Ovary (tissue), 3 donors: ENCODE measurements around the gene NKAIN2.

ENCODE experiments used
- CTCF ChIP-seq, 3 donors: fragments of 450-650 bp in 2 of 3; fragments of 200-600 bp in 1 of 3; IDR thresholded peaks; one replicate each; pipeline versions ENCODE4 v1.5.1 to v1.8.0; 2016 to 2022; ENCODE audit warnings: antibody characterized with exemption in 3 of 3, mild to moderate bottlenecking in 1 of 3
- EP300 ChIP-seq: sonication (generic); formaldehyde crosslinking; IDR thresholded peaks from one replicate; pipeline ENCODE4 v1.6.1; 2017; ENCODE audit warnings: antibody characterized with exemption
- POLR2A ChIP-seq: fragments of 450-650 bp; IDR thresholded peaks from one replicate; pipeline ENCODE4 v1.6.1; 2017; ENCODE audit warnings: antibody characterized with exemption, mild to moderate bottlenecking, moderate library complexity
- donor health status: DM: no; HTN: no; CAD: no.

GRCh38 chr6:123879749-123880148 is 76.1 kb downstream of the NKAIN2 start:
- TF ChIP-seq CTCF (IDR thresholded peaks at IDR 0.05) (no peak), EP300 (no peak), POLR2A (no peak)
